Urothelium cell line (cell line): ENCODE results near the gene CCDC91.
A peak's percentile ranks its signal among the peaks of the same experiment; 100 is the strongest.
"Not testable (repeated sequence)": the region's sequence is repeated elsewhere in the genome, so short reads cannot be mapped to it uniquely, and the experiment has no call there.

Experiments used
- DNase-seq: peaks from one replicate; pipeline ENCODE4 v3.0.0; 2011; ENCODE audit warnings: low spot score, mixed read lengths
- FAIRE-seq: peaks from 2 replicates; lab custom pipeline; 2011; peaks lifted over from hg19 to GRCh38; lab: Jason Lieb, UNC

The CCDC91 gene

GRCh38 chr12:28178775-28179174 is 11.5 kb upstream of the CCDC91 start:
- FAIRE-seq (no peak), DNase-seq (no peak)

GRCh38 chr12:28180786-28181185 is 9.5 kb upstream of the CCDC91 start:
- DNase-seq (no peak), FAIRE-seq (no peak)

- DNase-seq (no peak), FAIRE-seq (no peak)
These were observed 5.9 kb upstream of the CCDC91 start for GRCh38 chr12:28184375-28184774.

GRCh38 chr12:28186500-28186899 is 3.8 kb upstream of the CCDC91 start:
- FAIRE-seq (no peak), DNase-seq (no peak)

- peak; percentile 3 for DNase-seq
These were observed 404 bp upstream of the CCDC91 start for GRCh38 chr12:28189784-28190320.

DNA sequence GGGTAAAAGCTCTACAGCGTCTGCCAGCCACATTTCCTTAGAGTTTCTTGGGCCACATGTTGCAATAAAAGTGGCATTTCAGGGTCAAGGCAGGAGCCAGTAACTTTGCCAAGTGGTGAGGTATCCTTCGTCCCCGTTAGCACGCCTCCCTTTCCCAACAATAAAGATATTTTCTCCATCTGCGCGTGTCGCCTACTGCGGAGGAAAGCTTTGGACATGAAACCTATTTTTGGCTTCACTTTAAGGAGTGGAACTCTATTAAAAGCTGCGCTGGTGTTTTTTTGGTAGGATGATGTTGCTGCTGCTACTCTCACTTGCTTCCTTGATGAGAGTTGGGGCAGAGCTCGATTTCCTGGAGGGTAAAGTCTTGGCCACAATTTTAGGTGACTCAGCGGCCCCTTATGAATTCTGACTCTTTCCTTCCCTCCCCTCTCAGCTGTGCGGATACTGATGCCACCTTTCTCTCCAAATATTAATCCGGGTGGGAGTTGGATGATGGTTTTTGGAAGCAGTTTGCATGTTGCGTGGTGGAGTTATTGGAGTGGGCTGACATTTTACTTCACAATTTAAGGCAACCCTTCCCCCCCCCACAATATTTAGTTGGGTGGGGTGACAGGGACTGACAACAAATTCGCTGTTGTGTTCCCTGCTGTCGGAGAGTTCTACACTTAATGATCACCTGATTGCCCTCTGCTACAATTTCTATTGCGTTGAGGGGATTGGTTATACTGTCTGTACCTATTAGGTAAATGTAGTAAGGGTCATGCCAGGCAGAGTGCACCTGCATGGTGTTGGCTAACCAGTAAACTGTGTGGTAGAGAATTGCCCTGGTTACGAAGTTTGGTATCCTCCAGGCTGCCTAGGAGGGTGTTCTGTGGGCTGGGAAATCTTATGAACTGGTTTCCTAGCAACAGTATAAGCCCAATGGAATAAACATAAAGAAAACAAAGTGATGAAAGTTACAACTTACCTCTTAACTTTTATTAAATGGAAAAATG is 1.1 kb downstream of the CCDC91 start:
- no peak for FAIRE-seq

More at GRCh38 chr12:28189784-28190320, 404 bp upstream of the CCDC91 start:
- no peak for FAIRE-seq

GRCh38 chr12:28192125-28192524 is 1.9 kb downstream of the CCDC91 start:
- no peak for DNase-seq
- no peak for FAIRE-seq

More for the DNA sequence above, 1.1 kb downstream of the CCDC91 start:
- DNase-seq, result peak; percentile 44

DNA sequence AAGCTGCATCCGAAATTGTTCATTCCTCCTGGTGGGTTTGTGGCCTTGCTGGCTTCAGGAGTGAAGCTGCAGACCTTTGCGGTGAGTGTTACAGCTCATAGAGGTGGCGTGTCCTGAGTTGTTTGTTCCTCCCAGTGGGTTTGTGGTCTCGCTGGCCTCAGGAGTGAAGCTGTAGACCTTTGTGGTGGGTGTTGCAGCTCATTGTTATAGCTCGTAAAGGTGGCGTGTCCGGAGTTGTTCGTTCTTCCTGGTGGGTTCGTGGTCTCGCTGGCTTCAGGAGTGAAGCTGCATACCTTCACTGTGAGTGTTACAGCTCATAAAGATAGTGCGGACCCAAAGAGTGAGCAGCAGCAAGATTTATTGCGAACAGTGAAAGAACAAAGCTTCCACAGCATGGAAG is 4.4 kb downstream of the CCDC91 start:
- not testable (repeated sequence) for DNase-seq, FAIRE-seq

DNA sequence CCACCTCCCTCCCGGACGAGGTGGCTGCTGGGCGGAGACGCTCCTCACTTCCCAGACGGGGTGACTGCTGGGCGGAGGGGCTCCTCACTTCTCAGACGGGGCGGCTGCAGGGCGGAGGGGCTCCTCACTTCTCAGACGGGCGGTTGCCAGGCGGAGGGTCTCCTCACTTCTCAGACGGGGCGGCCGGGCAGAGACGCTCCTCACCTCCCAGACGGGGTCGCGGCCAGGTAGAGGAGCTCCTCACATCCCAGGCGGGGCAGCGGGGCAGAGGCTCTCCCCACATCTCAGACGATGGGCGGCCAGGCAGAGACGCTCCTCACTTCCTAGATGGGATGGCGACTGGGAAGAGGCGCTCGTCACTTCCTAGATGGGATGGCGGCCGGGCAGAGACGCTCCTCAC is 10.9 kb downstream of the CCDC91 start:
- not testable (repeated sequence) for DNase-seq, FAIRE-seq

- no peak for FAIRE-seq
These were observed 12.3 kb downstream of the CCDC91 start for GRCh38 chr12:28202374-28203130.

GRCh38 chr12:28209782-28210181 is 19.5 kb downstream of the CCDC91 start:
- no peak for FAIRE-seq
- no peak for DNase-seq

More at GRCh38 chr12:28202374-28203130, 12.3 kb downstream of the CCDC91 start:
- no peak for DNase-seq

DNA sequence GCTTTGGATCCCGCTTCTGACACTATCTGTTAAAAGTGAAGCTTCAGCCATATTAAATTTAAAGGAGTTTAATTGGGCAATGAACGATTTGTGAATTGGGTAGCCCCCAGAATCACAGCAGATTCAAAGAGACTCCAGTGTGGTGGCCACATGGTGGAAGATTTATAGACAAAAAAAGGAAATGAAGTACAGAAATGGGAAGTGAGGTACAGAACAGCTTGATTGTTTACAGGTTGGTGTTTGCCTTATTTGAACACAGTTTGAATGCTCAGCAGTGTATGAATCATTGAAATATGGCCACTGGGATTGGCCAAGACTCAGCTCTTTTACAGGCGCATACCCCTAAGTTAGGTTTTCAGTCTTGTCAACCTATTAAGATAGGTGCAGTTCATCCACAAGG is 21.9 kb downstream of the CCDC91 start:
- no peak for FAIRE-seq
- no peak for DNase-seq

DNA sequence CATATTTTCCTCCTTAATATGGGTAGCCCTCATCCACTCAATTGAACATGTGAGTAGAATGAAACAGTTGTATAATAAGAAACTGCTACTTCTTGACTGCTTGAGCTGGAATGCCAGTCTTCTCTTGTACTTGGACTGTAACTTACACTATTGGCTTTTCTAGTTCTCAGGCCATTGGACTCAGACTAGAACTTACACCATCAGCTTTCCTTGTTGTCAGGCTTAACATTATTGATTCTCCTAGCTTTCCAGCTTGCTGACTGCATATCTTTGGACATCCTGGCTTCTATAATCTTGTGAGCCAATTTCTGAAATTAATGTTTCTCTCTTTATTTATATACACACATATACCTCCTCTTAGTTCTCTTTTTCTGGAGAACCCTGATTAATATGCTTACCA is 24.8 kb downstream of the CCDC91 start:
- no peak for DNase-seq
- no peak for FAIRE-seq

GRCh38 chr12:28216016-28216415 is 25.8 kb downstream of the CCDC91 start:
- no peak for DNase-seq
- FAIRE-seq, result no peak

GRCh38 chr12:28217805-28218204 is 27.5 kb downstream of the CCDC91 start:
- FAIRE-seq, result no peak
- DNase-seq, result no peak

GRCh38 chr12:28218875-28219274 is 28.6 kb downstream of the CCDC91 start:
- no peak for FAIRE-seq

GRCh38 chr12:28219827-28220226 is 29.6 kb downstream of the CCDC91 start:
- no peak for FAIRE-seq

More at GRCh38 chr12:28218875-28219274, 28.6 kb downstream of the CCDC91 start:
- no peak for DNase-seq

GRCh38 chr12:28222081-28222700 is 31.9 kb downstream of the CCDC91 start:
- no peak for FAIRE-seq
- DNase-seq, result no peak

More at GRCh38 chr12:28219827-28220226, 29.6 kb downstream of the CCDC91 start:
- DNase-seq, result no peak

- DNase-seq (no peak), FAIRE-seq (no peak)
These were observed 32.8 kb downstream of the CCDC91 start for GRCh38 chr12:28223025-28223554.

DNA sequence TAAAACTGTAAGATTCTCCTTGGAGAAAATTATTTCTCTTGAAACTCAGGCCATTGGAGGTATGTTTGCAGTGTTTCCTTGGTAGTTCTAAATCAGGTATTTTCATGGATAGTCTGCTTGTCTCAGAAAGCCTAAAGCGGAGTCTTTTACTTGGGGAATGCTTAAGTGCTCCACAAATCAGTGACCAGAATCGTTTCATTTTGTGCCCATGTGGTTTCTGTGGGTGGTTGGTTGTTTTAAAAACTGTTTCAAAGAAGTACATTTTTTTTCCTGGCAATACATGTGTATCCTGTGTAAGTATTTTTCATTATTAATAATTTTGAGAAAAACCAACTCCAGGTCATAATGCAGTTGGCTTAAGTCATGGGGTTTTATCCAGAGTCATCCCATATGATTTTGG is 33.6 kb downstream of the CCDC91 start:
- DNase-seq, result no peak
- FAIRE-seq, result no peak
